Upper lobe of left lung (tissue), 4 donors: ENCODE measurements around the gene TSKU.

ENCODE experiments used
- EP300 ChIP-seq, 4 donors: sonication (generic); formaldehyde crosslinking; IDR thresholded peaks; one replicate each; pipeline ENCODE4 v1.5.1; 2017; ENCODE audit warnings: antibody characterized with exemption in 4 of 4, control low read depth in 2 of 4
- POLR2A ChIP-seq, 4 donors: fragments of 450-650 bp; IDR thresholded peaks; one replicate each; pipeline ENCODE4 v1.5.1; 2016 to 2017; ENCODE audit warnings: antibody characterized with exemption in 4 of 4, mild to moderate bottlenecking in 2 of 4
- POLR2AphosphoS5 ChIP-seq, 2 donors: sonication (generic); formaldehyde crosslinking; IDR thresholded peaks; one replicate each; pipeline ENCODE4 v1.5.1; 2017; ENCODE audit warnings: antibody characterized with exemption in 2 of 2
- TF ChIP-seq, protein P1 (sequence below), 6 experiments: fragments of 450-650 bp in 4 of 6; fragments of 200-600 bp in 2 of 6; sonication (generic) in 2 of 6; IDR thresholded peaks; one replicate each; pipeline ENCODE4 v1.5.1; 2016 to 2019; ENCODE audit warnings: antibody characterized with exemption in 6 of 6

- TF ChIP-seq, protein P1, sequence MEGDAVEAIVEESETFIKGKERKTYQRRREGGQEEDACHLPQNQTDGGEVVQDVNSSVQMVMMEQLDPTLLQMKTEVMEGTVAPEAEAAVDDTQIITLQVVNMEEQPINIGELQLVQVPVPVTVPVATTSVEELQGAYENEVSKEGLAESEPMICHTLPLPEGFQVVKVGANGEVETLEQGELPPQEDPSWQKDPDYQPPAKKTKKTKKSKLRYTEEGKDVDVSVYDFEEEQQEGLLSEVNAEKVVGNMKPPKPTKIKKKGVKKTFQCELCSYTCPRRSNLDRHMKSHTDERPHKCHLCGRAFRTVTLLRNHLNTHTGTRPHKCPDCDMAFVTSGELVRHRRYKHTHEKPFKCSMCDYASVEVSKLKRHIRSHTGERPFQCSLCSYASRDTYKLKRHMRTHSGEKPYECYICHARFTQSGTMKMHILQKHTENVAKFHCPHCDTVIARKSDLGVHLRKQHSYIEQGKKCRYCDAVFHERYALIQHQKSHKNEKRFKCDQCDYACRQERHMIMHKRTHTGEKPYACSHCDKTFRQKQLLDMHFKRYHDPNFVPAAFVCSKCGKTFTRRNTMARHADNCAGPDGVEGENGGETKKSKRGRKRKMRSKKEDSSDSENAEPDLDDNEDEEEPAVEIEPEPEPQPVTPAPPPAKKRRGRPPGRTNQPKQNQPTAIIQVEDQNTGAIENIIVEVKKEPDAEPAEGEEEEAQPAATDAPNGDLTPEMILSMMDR (IDR thresholded peaks at IDR 0.05) = no peak
- TF ChIP-seq POLR2AphosphoS5 (IDR thresholded peaks at IDR 0.05) = no peak
- TF ChIP-seq EP300 (IDR thresholded peaks at IDR 0.05) = no peak
- no peak for TF ChIP-seq POLR2A (IDR thresholded peaks at IDR 0.05)
Measured at GRCh38 chr11:76806608-76807205, 23.6 kb downstream of the TSKU start.
